ENCODE measurements around the gene RFXANK.
A peak's percentile ranks its signal among the peaks of the same experiment; 100 is the strongest.

RFXANK gene

GRCh38 chr19:19192910-19193423, 909 bp downstream of the RFXANK start:
- Histone ChIP-seq H3K4me3 (IDR thresholded peaks at IDR 0.05; ENCODE audit: insufficient read depth, low read depth, low read length) (no peak overlapping the region), H4K20me1 (ENCODE audit: insufficient read depth) (no peaks in the 10 kb centered on the region), H3K4me1 (ENCODE audit: low read depth, poor library complexity, severe bottlenecking) (peaks cover 21% of the 10 kb centered on the region), H2AFZ (ENCODE audit: low read depth) (peak overlapping the region; percentile 78), H3K79me2 (ENCODE audit: insufficient read depth, low read depth) (peaks cover 33% of the 10 kb centered on the region), H3K36me3 (ENCODE audit: insufficient read depth) (no peaks in the 10 kb centered on the region), H3K27me3 (ENCODE audit: insufficient read depth, low read depth) (no peaks in the 10 kb centered on the region), H3K9ac (peak overlapping the region; percentile 54; the same call in 1 of the 2 replicates), H3K4me2 (peak overlapping the region; percentile 42), H3K27ac (no peak overlapping the region)
- no peak for TF ChIP-seq CTCF (conservative IDR thresholded peaks at IDR 0.05; ENCODE audit: low read depth, low read length)

- H3K4me3 ChIP-seq (IDR thresholded peaks at IDR 0.05; ENCODE audit: insufficient read depth, low read depth, low read length), result no peak overlapping the region
These were observed 1.9 kb downstream of the RFXANK start for GRCh38 chr19:19193926-19194325.

GRCh38 chr19:19201697-19202630, 9.9 kb downstream of the RFXANK start:
- Histone ChIP-seq H2AFZ (ENCODE audit: low read depth) (no peak overlapping the region; the same call in 1 of the 2 replicates), H3K4me3 (IDR thresholded peaks at IDR 0.05; ENCODE audit: insufficient read depth, low read depth, low read length) (no peak overlapping the region), H3K79me2 (ENCODE audit: insufficient read depth, low read depth) (peaks cover 13% of the 10 kb centered on the region; the same call in 1 of the 2 replicates), H3K4me2 (peak overlapping the region; percentile 96), H3K36me3 (ENCODE audit: insufficient read depth) (no peaks in the 10 kb centered on the region), H3K27ac (peak overlapping the region; percentile 60; the same call in 1 of the 2 replicates), H4K20me1 (ENCODE audit: insufficient read depth) (no peaks in the 10 kb centered on the region), H3K27me3 (ENCODE audit: insufficient read depth, low read depth) (no peaks in the 10 kb centered on the region), H3K9ac (peak overlapping the region; percentile 78; the same call in 1 of the 2 replicates), H3K4me1 (ENCODE audit: low read depth, poor library complexity, severe bottlenecking) (no peaks in the 10 kb centered on the region)
- TF ChIP-seq CTCF (conservative IDR thresholded peaks at IDR 0.05; ENCODE audit: low read depth, low read length), result no peak

More at GRCh38 chr19:19193926-19194325, 1.9 kb downstream of the RFXANK start:
- Histone ChIP-seq H4K20me1 (ENCODE audit: insufficient read depth) (no peaks in the 10 kb centered on the region), H3K9ac (no peak overlapping the region), H3K4me2 (peak overlapping the region; percentile 42; the same call in 1 of the 2 replicates), H3K79me2 (ENCODE audit: insufficient read depth, low read depth) (peaks cover 33% of the 10 kb centered on the region), H3K27ac (no peak overlapping the region), H3K4me1 (ENCODE audit: low read depth, poor library complexity, severe bottlenecking) (peaks cover 21% of the 10 kb centered on the region), H3K36me3 (ENCODE audit: insufficient read depth) (no peaks in the 10 kb centered on the region), H2AFZ (ENCODE audit: low read depth) (no peak overlapping the region), H3K27me3 (ENCODE audit: insufficient read depth, low read depth) (no peaks in the 10 kb centered on the region)
- no peak for TF ChIP-seq CTCF (conservative IDR thresholded peaks at IDR 0.05; ENCODE audit: low read depth, low read length)

GRCh38 chr19:19202707-19203011, 10.6 kb downstream of the RFXANK start:
- H3K27ac ChIP-seq, result peak overlapping the region; percentile 60

More at GRCh38 chr19:19202707-19203011, 10.6 kb downstream of the RFXANK start:
- no peak for TF ChIP-seq CTCF (conservative IDR thresholded peaks at IDR 0.05; ENCODE audit: low read depth, low read length)
- Histone ChIP-seq H3K4me2 (peak overlapping the region; percentile 96), H4K20me1 (ENCODE audit: insufficient read depth) (no peaks in the 10 kb centered on the region), H3K36me3 (ENCODE audit: insufficient read depth) (no peaks in the 10 kb centered on the region), H3K27me3 (ENCODE audit: insufficient read depth, low read depth) (no peaks in the 10 kb centered on the region), H3K4me1 (ENCODE audit: low read depth, poor library complexity, severe bottlenecking) (no peaks in the 10 kb centered on the region), H3K79me2 (ENCODE audit: insufficient read depth, low read depth) (peaks cover 13% of the 10 kb centered on the region; the same call in 1 of the 2 replicates), H3K4me3 (IDR thresholded peaks at IDR 0.05; ENCODE audit: insufficient read depth, low read depth, low read length) (no peak overlapping the region), H2AFZ (ENCODE audit: low read depth) (peak overlapping the region; percentile 58; the same call in 1 of the 2 replicates), H3K9ac (peak overlapping the region; percentile 78)
